Measurements from ENCODE around the gene PRKN.

GRCh38 chr6:161477876-161478425, 1249.6 kb downstream of the PRKN start:
- TF ChIP-seq, protein P1, sequence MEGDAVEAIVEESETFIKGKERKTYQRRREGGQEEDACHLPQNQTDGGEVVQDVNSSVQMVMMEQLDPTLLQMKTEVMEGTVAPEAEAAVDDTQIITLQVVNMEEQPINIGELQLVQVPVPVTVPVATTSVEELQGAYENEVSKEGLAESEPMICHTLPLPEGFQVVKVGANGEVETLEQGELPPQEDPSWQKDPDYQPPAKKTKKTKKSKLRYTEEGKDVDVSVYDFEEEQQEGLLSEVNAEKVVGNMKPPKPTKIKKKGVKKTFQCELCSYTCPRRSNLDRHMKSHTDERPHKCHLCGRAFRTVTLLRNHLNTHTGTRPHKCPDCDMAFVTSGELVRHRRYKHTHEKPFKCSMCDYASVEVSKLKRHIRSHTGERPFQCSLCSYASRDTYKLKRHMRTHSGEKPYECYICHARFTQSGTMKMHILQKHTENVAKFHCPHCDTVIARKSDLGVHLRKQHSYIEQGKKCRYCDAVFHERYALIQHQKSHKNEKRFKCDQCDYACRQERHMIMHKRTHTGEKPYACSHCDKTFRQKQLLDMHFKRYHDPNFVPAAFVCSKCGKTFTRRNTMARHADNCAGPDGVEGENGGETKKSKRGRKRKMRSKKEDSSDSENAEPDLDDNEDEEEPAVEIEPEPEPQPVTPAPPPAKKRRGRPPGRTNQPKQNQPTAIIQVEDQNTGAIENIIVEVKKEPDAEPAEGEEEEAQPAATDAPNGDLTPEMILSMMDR (IDR thresholded peaks at IDR 0.05) = no peak
- TF ChIP-seq EZH2phosphoT487 (IDR thresholded peaks at IDR 0.05) = no peak

Measured in neural progenitor cell (in vitro differentiated cells).